GM19025 (cell line): ENCODE data around the gene PTTG1IP2.
"Not testable (repeated sequence)": the region's sequence is repeated elsewhere in the genome, so short reads cannot be mapped to it uniquely, and the experiment has no call there.

Experiments
- ATAC-seq: cut with Tn5 transposase; IDR thresholded peaks from one replicate; pipeline ENCODE4 v1.9.1; 2021; ENCODE audit warnings: mild to moderate bottlenecking, low read depth, moderate library complexity; ENCODE audit not compliant: unreplicated experiment

The PTTG1IP2 gene

GRCh38 chr7:90469554-90469953, at the start of gene PTTG1IP2:
PTTG1IP2 (plus strand) TSS chr7:90469639; CDS start chr7:90469787, 148 bp downstream.
- ATAC-seq: no peak

- ATAC-seq: no peak
These were observed 47.8 kb upstream of the PTTG1IP2 start for GRCh38 chr7:90421651-90422050.

GRCh38 chr7:90424720-90425119, 44.7 kb upstream of the PTTG1IP2 start:
- peak; percentile 85 for ATAC-seq

- ATAC-seq: no peak
These were observed 44.1 kb upstream of the PTTG1IP2 start for GRCh38 chr7:90425376-90425775.

GRCh38 chr7:90430614-90431460, 38.6 kb upstream of the PTTG1IP2 start:
- no peak for ATAC-seq

GRCh38 chr7:90432752-90433151, 36.7 kb upstream of the PTTG1IP2 start:
- ATAC-seq: no peak

GRCh38 chr7:90433221-90433620, 36.2 kb upstream of the PTTG1IP2 start:
- no peak for ATAC-seq

GRCh38 chr7:90445633-90446032, 23.8 kb upstream of the PTTG1IP2 start:
- ATAC-seq: no peak

GRCh38 chr7:90446137-90446899, 23.1 kb upstream of the PTTG1IP2 start:
- ATAC-seq: no peak

GRCh38 chr7:90453259-90453891, 16.1 kb upstream of the PTTG1IP2 start:
- ATAC-seq: no peak

- no peak for ATAC-seq
These were observed 15.5 kb upstream of the PTTG1IP2 start for GRCh38 chr7:90453931-90454330.

- ATAC-seq: peak; percentile 83
These were observed 14.0 kb upstream of the PTTG1IP2 start for GRCh38 chr7:90455163-90456030.

GRCh38 chr7:90458104-90458503, 11.3 kb upstream of the PTTG1IP2 start:
- no peak for ATAC-seq

GRCh38 chr7:90459888-90460287, 9.6 kb upstream of the PTTG1IP2 start:
- no peak for ATAC-seq

- ATAC-seq: no peak
These were observed 8.2 kb upstream of the PTTG1IP2 start for GRCh38 chr7:90461219-90461618.

- not testable (repeated sequence) for ATAC-seq
These were observed 6.2 kb upstream of the PTTG1IP2 start for GRCh38 chr7:90463151-90463628.

GRCh38 chr7:90465816-90466215, 3.6 kb upstream of the PTTG1IP2 start:
- no peak for ATAC-seq

- no peak for ATAC-seq
These were observed 3.5 kb downstream of the PTTG1IP2 start for GRCh38 chr7:90472805-90473540.

GRCh38 chr7:90473814-90474213, 4.4 kb downstream of the PTTG1IP2 start:
- ATAC-seq: no peak
